PC-3 (cell line): Measurements from ENCODE around the gene RNF126. TPM values are rescaled to one million over a fixed set of nuclear protein-coding genes. Genes with fewer than 3 reads are reported as not detected.
A peak's percentile ranks its signal among the peaks of the same experiment; 100 is the strongest.

ENCODE experiments used
- ATAC-seq: fragments of 200-7000 bp; cut with Tn5 transposase; 2 replicates; pipeline ENCODE4 v1.9.1; 2020; ENCODE audit warnings: mild to moderate bottlenecking, moderate library complexity
- BruUV-seq: library from RNA; stranded (reverse); fragments of 400-500 nt; replicated peaks from 2 replicates; lab custom pipeline; 2021; lab: Mats Ljungman, UMichigan
- CTCF ChIA-PET: fragments of 300-600 bp; sonication (Branson Sonifier 250); formaldehyde crosslinking; loops from one replicate; lab custom pipeline; 2022; ENCODE audit warnings: antibody characterized with exemption; lab: Charles Lee
- POLR2A ChIA-PET: fragments of 300-600 bp; sonication (Branson Sonifier 250); formaldehyde crosslinking; loops from one replicate; lab custom pipeline; 2022; ENCODE audit warnings: antibody characterized with exemption; ENCODE audit not compliant: unreplicated experiment; lab: Charles Lee
- DNase-seq: peaks from one replicate; pipeline ENCODE4 v3.0.0-alpha.2; 2015
- H2AFZ ChIP-seq: fragments of 300-600 bp; sonication (generic); 2 replicates; pipeline ENCODE4 v1.6.0; 2016; ENCODE audit warnings: antibody characterized with exemption, low read length
- H3F3A ChIP-seq: fragments of 300-600 bp; sonication (generic); one replicate; pipeline ENCODE4 v1.6.0; 2017; ENCODE audit warnings: antibody characterized with exemption, low read length, control low read depth, mild to moderate bottlenecking; ENCODE audit not compliant: unreplicated experiment
- H3K27ac ChIP-seq: fragments of 300-600 bp; sonication (generic); 2 replicates; pipeline ENCODE4 v1.5.1; 2016; ENCODE audit warnings: mild to moderate bottlenecking, low read length
- H3K27me3 ChIP-seq: fragments of 300-600 bp; sonication (generic); 2 replicates; pipeline ENCODE4 v1.6.1; 2016; ENCODE audit warnings: low read length, mixed read lengths
- H3K36me3 ChIP-seq: fragments of 300-600 bp; sonication (generic); 2 replicates; pipeline ENCODE4 v1.6.1; 2016; ENCODE audit warnings: low read depth, mixed run types, low read length, mixed read lengths
- H3K4me1 ChIP-seq: fragments of 300-600 bp; sonication (generic); 2 replicates; pipeline ENCODE4 v1.5.1; 2016; ENCODE audit warnings: low read length; ENCODE audit not compliant: insufficient read depth
- H3K4me2 ChIP-seq: fragments of 300-600 bp; sonication (generic); 2 replicates; pipeline ENCODE4 v1.6.0; 2016; ENCODE audit warnings: low read length
- H3K4me3 ChIP-seq: fragments of 300-600 bp; sonication (generic); 2 replicates; pipeline ENCODE4 v1.5.1; 2016; ENCODE audit warnings: mild to moderate bottlenecking, low read length, mixed read lengths
- H3K79me2 ChIP-seq: fragments of 300-600 bp; sonication (generic); 2 replicates; pipeline ENCODE4 v1.6.1; 2017; ENCODE audit warnings: low read length, mixed read lengths
- H3K9ac ChIP-seq: fragments of 300-600 bp; sonication (generic); 2 replicates; pipeline ENCODE4 v1.6.0; 2016; ENCODE audit warnings: mild to moderate bottlenecking, low read length
- H3K9me2 ChIP-seq: fragments of 300-600 bp; sonication (generic); replicated peaks from 2 replicates; pipeline ENCODE4 v1.6.1; 2016; ENCODE audit warnings: mixed run types, low read length, mixed read lengths
- H3K9me3 ChIP-seq: fragments of 300-600 bp; sonication (generic); 2 replicates; pipeline ENCODE4 v1.6.1; 2016; ENCODE audit warnings: low read length, mixed read lengths
- H4K20me1 ChIP-seq: fragments of 300-600 bp; sonication (generic); 2 replicates; pipeline ENCODE4 v1.6.1; 2016; ENCODE audit warnings: low read length, mixed read lengths
- EZH2 ChIP-seq: fragments of 300-600 bp; sonication (generic); IDR thresholded peaks from one replicate; pipeline ENCODE4 v1.6.1; 2017; ENCODE audit warnings: antibody characterized with exemption, mild to moderate bottlenecking, low read length; ENCODE audit not compliant: unreplicated experiment
- EZH2phosphoT487 ChIP-seq: fragments of 300-600 bp; sonication (generic); IDR thresholded peaks from 2 replicates; pipeline ENCODE4 v1.6.1; 2018; ENCODE audit warnings: mild to moderate bottlenecking, antibody characterized with exemption, low read length, borderline replicate concordance
- intact Hi-C: fragments of 100-400 bp; cut with micrococcal nuclease; formaldehyde crosslinking; loops from 2 replicates; pipeline ENCODE4 v1.9.0; 2023
- total RNA-seq: library from RNA; depleted of rRNA; stranded (reverse); fragments of >200 nt; gene quantifications from 2 replicates; pipeline ENCODE4 v1.2.3, GENCODE V29; 2014
- TF ChIP-seq, protein P1 (sequence below): fragments of 300-600 bp; sonication (generic); conservative IDR thresholded peaks from 2 replicates; pipeline ENCODE4 v1.5.1; 2017; ENCODE audit warnings: antibody characterized with exemption, low read depth, mild to moderate bottlenecking, low read length

The RNF126 gene
- total RNA-seq, 1 experiment from 2014 or later = 86.4 TPM

GRCh38 chr19:677201-677600 lies 14.2 kb upstream of the RNF126 start:
- Histone ChIP-seq H3K9me3 (no peaks in the 10 kb centered on the region), H3K27me3 (no peaks in the 10 kb centered on the region), H3K4me3 (peak overlapping the region; percentile 80), H3K9ac (no peak overlapping the region), H3K36me3 (no peaks in the 10 kb centered on the region), H3K4me1 (peaks cover 21% of the 10 kb centered on the region), H3K4me2 (peak overlapping the region; percentile 86), H3F3A (no peaks in the 10 kb centered on the region), H3K79me2 (peaks cover 26% of the 10 kb centered on the region), H3K9me2 (no peaks in the 10 kb centered on the region), H2AFZ (no peak overlapping the region), H3K27ac (no peak overlapping the region), H4K20me1 (no peaks in the 10 kb centered on the region)
- DNase-seq (peak; percentile 70), ATAC-seq (peak; percentile 31)
- ChIA-PET POLR2A (interaction anchor here (0.8 kb wide), 1 partner anchor 75 kb away, joined by 3 read pairs; no protein-coding TSS in a partner anchor), CTCF (interaction anchor here (0.6 kb wide), 1 partner anchor 65 kb away, joined by 7 read pairs; no protein-coding TSS in a partner anchor)
- TF ChIP-seq, protein P1, sequence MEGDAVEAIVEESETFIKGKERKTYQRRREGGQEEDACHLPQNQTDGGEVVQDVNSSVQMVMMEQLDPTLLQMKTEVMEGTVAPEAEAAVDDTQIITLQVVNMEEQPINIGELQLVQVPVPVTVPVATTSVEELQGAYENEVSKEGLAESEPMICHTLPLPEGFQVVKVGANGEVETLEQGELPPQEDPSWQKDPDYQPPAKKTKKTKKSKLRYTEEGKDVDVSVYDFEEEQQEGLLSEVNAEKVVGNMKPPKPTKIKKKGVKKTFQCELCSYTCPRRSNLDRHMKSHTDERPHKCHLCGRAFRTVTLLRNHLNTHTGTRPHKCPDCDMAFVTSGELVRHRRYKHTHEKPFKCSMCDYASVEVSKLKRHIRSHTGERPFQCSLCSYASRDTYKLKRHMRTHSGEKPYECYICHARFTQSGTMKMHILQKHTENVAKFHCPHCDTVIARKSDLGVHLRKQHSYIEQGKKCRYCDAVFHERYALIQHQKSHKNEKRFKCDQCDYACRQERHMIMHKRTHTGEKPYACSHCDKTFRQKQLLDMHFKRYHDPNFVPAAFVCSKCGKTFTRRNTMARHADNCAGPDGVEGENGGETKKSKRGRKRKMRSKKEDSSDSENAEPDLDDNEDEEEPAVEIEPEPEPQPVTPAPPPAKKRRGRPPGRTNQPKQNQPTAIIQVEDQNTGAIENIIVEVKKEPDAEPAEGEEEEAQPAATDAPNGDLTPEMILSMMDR = no peak
- TF ChIP-seq EZH2phosphoT487 (no peak), EZH2 (no peak)
- intact Hi-C loops = loop anchor here (5.0 kb wide), 2 partner anchors 35 to 75 kb away; partner anchors contain the start of gene MISP
- BruUV-seq = no TSS peak

DNA sequence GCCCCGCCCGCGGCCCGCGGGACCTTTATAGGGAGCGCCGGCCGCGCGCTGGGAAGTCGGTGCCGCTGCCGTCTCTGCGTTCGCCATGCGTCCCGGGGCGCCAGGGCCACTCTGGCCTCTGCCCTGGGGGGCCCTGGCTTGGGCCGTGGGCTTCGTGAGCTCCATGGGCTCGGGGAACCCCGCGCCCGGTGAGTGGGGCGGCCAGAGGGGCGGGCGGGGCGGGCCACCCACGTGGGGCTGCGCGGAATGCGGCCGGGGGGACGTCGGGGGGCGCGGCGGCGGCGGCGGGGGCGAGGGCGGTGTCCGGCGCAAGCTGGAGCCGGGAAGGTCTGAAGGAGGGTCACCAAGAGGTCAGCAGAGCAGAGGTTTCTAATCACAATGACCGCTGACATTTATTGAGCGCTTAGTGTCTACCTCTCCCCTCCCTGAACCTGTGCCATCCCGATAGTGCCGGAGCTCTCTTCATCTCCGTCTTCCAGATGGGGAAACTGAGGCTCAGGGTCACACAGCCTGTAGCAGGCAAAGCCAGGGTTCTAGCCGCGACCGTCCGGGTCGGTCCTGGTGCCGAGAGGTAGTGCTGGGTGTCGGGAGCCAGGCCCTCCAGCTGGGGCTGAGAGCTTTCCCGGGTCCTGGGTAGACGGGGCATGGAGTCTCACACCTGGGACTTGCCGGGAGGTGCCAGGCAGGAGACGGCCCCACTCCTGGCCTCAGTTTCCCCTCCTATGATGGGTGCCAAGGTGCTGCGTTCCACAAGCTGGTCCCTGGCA lies 13.5 kb upstream of the RNF126 start, which contains the start of gene FSTL3:
Gene FSTL3 (plus strand): TSS at position 54 of the 767 bp plus-strand sequence. CDS start 32 bp downstream, at position 86.
- intact Hi-C loops = loop anchor here (5.0 kb wide), 2 partner anchors 36 to 76 kb away; partner anchors contain the start of gene MISP
- H3K9me3 ChIP-seq = no peaks in the 10 kb centered on the region

More for the DNA sequence above, 13.5 kb upstream of the RNF126 start, which contains the start of gene FSTL3:
- Histone ChIP-seq H2AFZ (0 out of 2 replicates have a peak within 1 kb of the TSS, but pooled peaks have one; percentile 9), H4K20me1 (no peaks in the 10 kb centered on the region), H3K27me3 (no peaks in the 10 kb centered on the region), H3F3A (no peaks in the 10 kb centered on the region), H3K4me2 (peak within 1 kb of the TSS; percentile 86), H3K4me3 (peak within 1 kb of the TSS; percentile 80), H3K27ac (0 out of 2 replicates have a peak within 1 kb of the TSS, but pooled peaks have one; percentile 4), H3K4me1 (peaks cover 21% of the 10 kb centered on the region), H3K36me3 (no peaks in the 10 kb centered on the region), H3K9ac (peak within 1 kb of the TSS; percentile 47), H3K79me2 (peaks cover 26% of the 10 kb centered on the region), H3K9me2 (no peaks in the 10 kb centered on the region)
- CTCF ChIA-PET = no interaction called here
- peak; percentile 15 for DNase-seq
- BruUV-seq = TSS peak; percentile 70
- POLR2A ChIA-PET = interaction anchor here (0.5 to 0.8 kb wide), 2 partner anchors 76 to 552 kb away, joined by 3 to 17 read pairs; no protein-coding TSS in a partner anchor
- ATAC-seq = no peak
- TF ChIP-seq EZH2 = no peak
- TF ChIP-seq, protein P1 = no peak
- TF ChIP-seq EZH2phosphoT487 = no peak
